Suprapubic skin (tissue), 3 donors: ENCODE results near the gene ATP9B.
"Not testable (repeated sequence)": the region's sequence is repeated elsewhere in the genome, so short reads cannot be mapped to it uniquely, and the experiment has no call there.

Source experiments
- CTCF ChIP-seq, 2 donors: fragments of 200-600 bp in 1 of 2; fragments of 450-650 bp in 1 of 2; sonication (generic) in 1 of 2; IDR thresholded peaks; one replicate each; pipeline ENCODE4 v1.5.1; 2016 to 2019; ENCODE audit warnings: antibody characterized with exemption in 2 of 2, mild to moderate bottlenecking in 1 of 2, moderate library complexity in 1 of 2
- EP300 ChIP-seq: sonication (generic); formaldehyde crosslinking; IDR thresholded peaks from one replicate; pipeline ENCODE4 v1.6.1; 2017; ENCODE audit warnings: antibody characterized with exemption

GRCh38 chr18:79078791-79079190 lies 9.6 kb downstream of the ATP9B start:
- not testable (repeated sequence) for TF ChIP-seq EP300; CTCF (IDR thresholded peaks at IDR 0.05)
